ENCODE results near the gene PGRMC2. TPM values are rescaled to one million over a fixed set of nuclear protein-coding genes. Genes with fewer than 3 reads are reported as not detected.

PGRMC2 gene
- polyA plus RNA-seq, 1 experiment = 15.9 TPM

DNA sequence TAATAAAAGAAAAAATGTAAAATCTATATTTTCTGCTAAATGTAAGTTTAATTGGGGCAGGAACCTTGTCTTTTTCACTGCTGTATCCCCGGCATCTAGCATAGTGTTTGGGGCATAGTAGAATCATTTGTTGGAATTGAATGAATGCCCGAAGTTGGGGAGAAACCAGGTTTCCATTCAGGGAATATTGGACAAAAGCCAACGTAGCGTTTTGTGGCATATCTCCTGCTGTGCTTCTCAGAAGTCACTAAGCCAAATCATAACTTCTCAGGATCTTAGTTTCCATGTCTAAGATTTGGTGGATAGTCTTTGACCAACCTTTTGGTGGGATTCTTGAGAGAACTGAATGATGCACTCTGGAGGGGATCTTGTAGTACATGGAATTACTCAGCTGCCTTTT lies 42.0 kb upstream of the PGRMC2 start:
- no peak for DNase-seq (ENCODE audit: low read depth)
- TF ChIP-seq, protein P1, sequence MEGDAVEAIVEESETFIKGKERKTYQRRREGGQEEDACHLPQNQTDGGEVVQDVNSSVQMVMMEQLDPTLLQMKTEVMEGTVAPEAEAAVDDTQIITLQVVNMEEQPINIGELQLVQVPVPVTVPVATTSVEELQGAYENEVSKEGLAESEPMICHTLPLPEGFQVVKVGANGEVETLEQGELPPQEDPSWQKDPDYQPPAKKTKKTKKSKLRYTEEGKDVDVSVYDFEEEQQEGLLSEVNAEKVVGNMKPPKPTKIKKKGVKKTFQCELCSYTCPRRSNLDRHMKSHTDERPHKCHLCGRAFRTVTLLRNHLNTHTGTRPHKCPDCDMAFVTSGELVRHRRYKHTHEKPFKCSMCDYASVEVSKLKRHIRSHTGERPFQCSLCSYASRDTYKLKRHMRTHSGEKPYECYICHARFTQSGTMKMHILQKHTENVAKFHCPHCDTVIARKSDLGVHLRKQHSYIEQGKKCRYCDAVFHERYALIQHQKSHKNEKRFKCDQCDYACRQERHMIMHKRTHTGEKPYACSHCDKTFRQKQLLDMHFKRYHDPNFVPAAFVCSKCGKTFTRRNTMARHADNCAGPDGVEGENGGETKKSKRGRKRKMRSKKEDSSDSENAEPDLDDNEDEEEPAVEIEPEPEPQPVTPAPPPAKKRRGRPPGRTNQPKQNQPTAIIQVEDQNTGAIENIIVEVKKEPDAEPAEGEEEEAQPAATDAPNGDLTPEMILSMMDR (IDR thresholded peaks at IDR 0.05; ENCODE audit: insufficient read depth, low read depth, low read length) = no peak
- ChIA-PET CTCF (no interaction called here), POLR2A (no interaction called here)
- no peak overlapping the region for H3K4me3 ChIP-seq (ENCODE audit: low read depth, low read length)
- no peaks in the 10 kb centered on the region for H3K27me3 ChIP-seq (ENCODE audit: control insufficient read depth, insufficient read depth, low read length)
- no peaks in the 10 kb centered on the region for H3K36me3 ChIP-seq (ENCODE audit: control insufficient read depth, insufficient read depth, low read length)

DNA sequence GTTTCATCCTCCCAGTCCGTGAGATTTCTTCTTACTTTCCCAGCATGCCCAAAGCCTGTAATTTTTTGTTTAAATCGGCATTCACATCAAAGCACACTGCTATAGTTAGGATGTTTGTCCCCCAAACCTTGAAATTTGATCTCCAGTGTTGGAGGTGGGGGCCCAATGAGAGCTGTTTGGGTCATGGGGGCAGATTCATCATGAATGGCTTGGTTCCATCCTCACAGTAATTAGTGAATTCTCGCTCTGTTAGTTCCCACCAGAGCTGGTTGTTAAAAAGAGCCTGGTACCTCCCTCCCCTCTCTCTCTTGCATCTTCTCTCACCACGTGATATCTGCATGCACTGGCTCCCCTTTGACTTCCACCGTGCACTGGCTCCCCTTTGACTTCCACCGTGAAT lies 40.5 kb upstream of the PGRMC2 start:
- H3K4me3 ChIP-seq (ENCODE audit: low read depth, low read length) = no peak overlapping the region
- ChIA-PET CTCF (no interaction called here), POLR2A (no interaction called here)
- H3K36me3 ChIP-seq (ENCODE audit: control insufficient read depth, insufficient read depth, low read length) = no peaks in the 10 kb centered on the region
- TF ChIP-seq, protein P1 (IDR thresholded peaks at IDR 0.05; ENCODE audit: insufficient read depth, low read depth, low read length) = no peak
- no peak for DNase-seq (ENCODE audit: low read depth)
- no peaks in the 10 kb centered on the region for H3K27me3 ChIP-seq (ENCODE audit: control insufficient read depth, insufficient read depth, low read length)

DNA sequence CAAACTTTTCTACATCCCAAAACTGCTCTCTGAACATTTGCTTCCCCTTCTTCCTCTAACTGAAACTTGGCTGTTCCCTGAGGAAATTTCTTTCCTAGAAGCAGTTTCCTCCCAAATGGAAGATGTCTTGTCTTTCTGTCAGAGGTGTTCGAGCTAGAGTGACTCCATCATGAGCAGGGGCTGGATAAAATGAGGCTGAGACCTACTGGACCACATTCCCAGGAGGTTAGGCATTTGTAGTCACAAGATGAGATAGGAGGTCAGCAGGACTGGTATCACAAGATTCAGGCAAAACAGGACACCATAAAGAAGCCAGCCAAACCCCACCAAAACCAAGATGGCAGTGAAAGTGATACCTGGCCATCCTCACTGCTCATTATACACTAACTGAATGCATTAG lies 35.8 kb upstream of the PGRMC2 start:
- CTCF ChIA-PET = no interaction called here
- POLR2A ChIA-PET = interaction anchor here (1.3 to 1.9 kb wide), 2 partner anchors 15 to 37 kb away, joined by 4 to 9 read pairs; no protein-coding TSS in a partner anchor
- H3K4me3 ChIP-seq (ENCODE audit: low read depth, low read length) = no peak overlapping the region

DNA sequence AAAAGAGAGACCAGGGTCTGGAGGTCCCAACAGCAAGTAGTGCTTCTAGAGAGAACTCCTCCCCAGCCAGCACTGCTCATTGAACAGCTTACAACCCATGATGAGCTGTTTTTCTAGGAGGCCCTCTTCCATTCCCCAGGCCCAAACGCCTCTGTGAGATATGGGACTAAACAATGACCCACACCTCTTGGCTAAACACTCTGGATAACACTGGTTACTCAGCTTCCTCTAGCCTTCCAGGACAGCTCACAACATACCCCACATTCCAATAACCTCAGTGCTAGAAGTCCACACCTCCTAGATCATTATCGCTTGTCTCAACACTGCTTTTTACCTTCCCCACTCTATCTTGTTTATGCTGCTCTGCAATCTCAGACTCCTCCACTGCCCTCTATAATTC lies 35.4 kb upstream of the PGRMC2 start:
- TF ChIP-seq, protein P1 (IDR thresholded peaks at IDR 0.05; ENCODE audit: insufficient read depth, low read depth, low read length) = no peak
- ChIA-PET POLR2A (interaction anchor here (0.7 to 1.9 kb wide), 3 partner anchors 16 to 37 kb away, joined by 3 to 9 read pairs (median 4); no protein-coding TSS in a partner anchor), CTCF (interaction anchor here (1.5 kb wide), 1 partner anchor 33 kb away, joined by 3 read pairs; no protein-coding TSS in a partner anchor)
- Histone ChIP-seq H3K36me3 (ENCODE audit: control insufficient read depth, insufficient read depth, low read length) (no peaks in the 10 kb centered on the region), H3K27me3 (ENCODE audit: control insufficient read depth, insufficient read depth, low read length) (no peaks in the 10 kb centered on the region), H3K4me3 (ENCODE audit: low read depth, low read length) (no peak overlapping the region)
- no peak for DNase-seq (ENCODE audit: low read depth)

More for the DNA sequence above, 35.8 kb upstream of the PGRMC2 start:
- no peaks in the 10 kb centered on the region for H3K27me3 ChIP-seq (ENCODE audit: control insufficient read depth, insufficient read depth, low read length)
- no peaks in the 10 kb centered on the region for H3K36me3 ChIP-seq (ENCODE audit: control insufficient read depth, insufficient read depth, low read length)
- DNase-seq (ENCODE audit: low read depth) = no peak
- TF ChIP-seq, protein P1 (IDR thresholded peaks at IDR 0.05; ENCODE audit: insufficient read depth, low read depth, low read length) = no peak

DNA sequence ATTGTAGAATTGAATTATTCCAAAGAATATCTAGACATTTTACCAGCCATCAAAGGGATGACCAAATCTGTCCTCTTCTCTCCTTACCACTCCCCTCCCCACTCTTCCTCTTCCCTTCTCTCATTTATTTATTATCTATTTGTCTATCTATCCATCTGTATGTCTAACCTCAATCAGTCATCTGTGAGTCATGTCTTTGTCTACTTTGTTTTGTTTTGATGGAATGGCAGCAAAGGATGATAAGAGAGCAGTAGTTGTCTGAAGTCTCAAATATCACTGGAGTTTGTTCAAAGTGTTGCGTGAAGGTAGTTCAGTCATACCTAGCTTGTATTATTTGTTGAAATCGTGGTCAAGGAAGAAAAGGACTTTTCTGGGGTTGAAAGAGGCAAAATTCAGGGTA lies 34.7 kb upstream of the PGRMC2 start:
- ChIA-PET POLR2A (interaction anchor here (0.6 to 1.9 kb wide), 3 partner anchors 16 to 491 kb away, joined by 3 to 9 read pairs (median 5); no protein-coding TSS in a partner anchor), CTCF (interaction anchor here (1.2 to 1.5 kb wide), 2 partner anchors 33 to 252 kb away, joined by 3 read pairs; no protein-coding TSS in a partner anchor)
- no peak overlapping the region for H3K4me3 ChIP-seq (ENCODE audit: low read depth, low read length)
- TF ChIP-seq, protein P1 (IDR thresholded peaks at IDR 0.05; ENCODE audit: insufficient read depth, low read depth, low read length) = no peak
- H3K27me3 ChIP-seq (ENCODE audit: control insufficient read depth, insufficient read depth, low read length) = no peaks in the 10 kb centered on the region
- DNase-seq (ENCODE audit: low read depth) = no peak
- no peaks in the 10 kb centered on the region for H3K36me3 ChIP-seq (ENCODE audit: control insufficient read depth, insufficient read depth, low read length)
